Cortex of kidney (tissue), 1 donor: ENCODE results near the gene APOM.
A peak's percentile ranks its signal among the peaks of the same experiment; 100 is the strongest.

Experiments
- DNase-seq: peaks from one replicate; lab custom pipeline; 2025; lab: John Stamatoyannopoulos, UW

APOM gene

GRCh38 chr6:31658158-31658688 is 2.5 kb downstream of the APOM start:
- no peak for DNase-seq

- no peak for DNase-seq
These were observed 3.4 kb downstream of the APOM start for GRCh38 chr6:31658983-31659648.

GRCh38 chr6:31659649-31660380 is 4.1 kb downstream of the APOM start:
- DNase-seq: no peak

- no peak for DNase-seq
These were observed 4.9 kb downstream of the APOM start, which contains the start of gene C6orf47 for GRCh38 chr6:31660381-31661261. TSS of gene C6orf47 (minus strand) at chr6:31660778. CDS start at chr6:31659947, 831 bp downstream.

- DNase-seq: no peak
These were observed 5.8 kb downstream of the APOM start for GRCh38 chr6:31661262-31662123.

DNA sequence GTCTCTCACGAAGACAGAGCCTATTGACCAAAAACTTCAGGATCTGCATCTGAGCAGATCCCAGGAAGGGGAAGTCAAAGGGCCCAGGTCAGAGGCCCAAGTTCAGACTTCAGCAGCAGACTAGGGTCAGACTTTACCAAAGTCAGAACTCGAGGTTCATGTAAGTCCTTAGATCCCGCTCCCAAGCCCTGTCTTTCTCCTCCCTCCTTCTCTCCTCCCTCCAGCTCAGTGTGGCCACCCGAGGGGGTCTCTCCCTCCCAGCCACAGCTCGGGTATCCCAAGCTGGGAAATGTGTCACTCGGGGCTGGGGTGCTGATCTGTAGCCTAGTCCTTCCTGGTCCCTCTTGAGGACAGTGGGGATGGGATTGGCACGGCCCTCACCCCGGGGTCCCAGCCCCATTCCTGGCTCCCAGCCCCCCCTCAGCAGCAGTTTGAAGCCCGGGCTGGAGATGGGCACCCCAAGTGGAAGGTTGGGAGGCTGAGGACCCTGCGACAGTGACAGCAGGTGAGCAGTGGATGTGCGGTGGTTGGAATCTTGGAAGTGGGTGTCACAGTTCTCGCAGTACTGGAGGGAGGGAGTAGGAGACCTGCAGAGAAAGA is 6.5 kb downstream of the APOM start:
- DNase-seq: no peak

GRCh38 chr6:31663126-31663960 is 7.6 kb downstream of the APOM start:
- no peak for DNase-seq

- DNase-seq: no peak
These were observed 8.5 kb downstream of the APOM start for GRCh38 chr6:31663961-31664789.

- no peak for DNase-seq
These were observed 9.3 kb downstream of the APOM start, which contains the start of gene GPANK1 for GRCh38 chr6:31664790-31665500. TSS of gene GPANK1 (minus strand) at chr6:31664997. CDS start at chr6:31664478, 519 bp downstream.

DNA sequence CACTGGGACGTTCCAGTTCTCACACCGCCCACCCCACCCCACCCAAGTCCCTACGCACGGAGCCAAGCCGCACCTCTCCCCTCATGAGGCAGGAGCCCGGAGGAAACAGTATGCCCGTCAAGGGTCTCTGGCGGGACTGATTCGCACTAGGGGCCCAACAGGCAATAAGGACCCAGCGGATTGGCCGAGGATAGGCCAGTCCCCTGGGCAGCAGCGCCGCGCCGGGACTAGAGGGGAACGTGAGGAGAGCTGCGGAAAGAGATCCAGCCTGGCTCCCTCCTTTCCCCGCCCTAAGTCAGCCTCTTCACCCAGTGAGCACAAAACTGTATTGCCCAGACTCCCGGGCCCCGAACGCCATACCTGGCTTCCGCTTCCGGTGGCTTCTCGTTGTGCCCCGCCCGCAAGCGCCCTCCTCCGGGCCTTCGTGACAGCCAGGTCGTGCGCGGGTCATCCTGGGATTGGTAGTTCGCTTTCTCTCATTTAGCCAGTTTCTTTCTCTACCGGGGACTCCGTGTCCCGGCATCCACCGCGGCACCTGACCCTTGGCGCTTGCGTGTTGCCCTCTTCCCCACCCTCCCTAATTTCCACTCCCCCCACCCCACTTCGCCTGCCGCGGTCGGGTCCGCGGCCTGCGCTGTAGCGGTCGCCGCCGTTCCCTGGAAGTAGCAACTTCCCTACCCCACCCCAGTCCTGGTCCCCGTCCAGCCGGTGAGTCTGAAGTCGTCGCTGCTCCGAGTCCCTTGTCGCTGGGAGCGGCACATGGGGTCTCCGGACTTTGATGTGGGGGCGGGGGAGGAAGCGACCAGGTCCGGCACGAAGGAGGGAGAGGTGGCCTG is 10.0 kb downstream of the APOM start, which contains the start of gene CSNK2B:
Gene CSNK2B (plus strand): TSS at position 580 of the 836 bp plus-strand sequence. CDS start 752 bp downstream, outside the sequence.
- DNase-seq: peak; percentile 44

DNA sequence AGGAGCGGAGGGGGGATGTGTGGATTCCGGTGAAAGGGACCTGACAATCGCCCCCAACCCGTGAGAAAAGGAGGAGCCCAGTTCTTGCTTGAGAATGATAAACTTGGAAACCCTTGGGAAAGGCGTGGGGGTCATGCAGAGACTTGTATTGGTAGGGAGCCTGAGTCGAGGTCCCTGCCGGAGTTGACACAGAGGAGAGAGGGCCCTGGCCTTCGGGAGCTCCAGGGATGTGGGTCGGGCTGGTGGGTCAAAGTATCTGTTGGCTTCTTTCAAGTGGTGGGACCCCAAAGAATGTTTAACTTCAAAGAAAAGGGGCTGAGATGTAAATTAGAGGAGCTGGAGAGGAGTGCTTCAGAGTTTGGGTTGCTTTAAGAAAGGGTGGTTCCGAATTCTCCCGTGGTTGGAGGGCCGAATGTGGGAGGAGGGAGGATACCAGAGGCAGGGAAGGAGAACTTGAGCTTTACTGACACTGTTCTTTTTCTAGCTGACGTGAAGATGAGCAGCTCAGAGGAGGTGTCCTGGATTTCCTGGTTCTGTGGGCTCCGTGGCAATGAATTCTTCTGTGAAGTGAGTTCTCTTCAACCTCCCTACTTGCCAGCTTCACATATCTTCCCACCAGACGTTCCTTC is 10.8 kb downstream of the APOM start:
- DNase-seq: no peak

DNA sequence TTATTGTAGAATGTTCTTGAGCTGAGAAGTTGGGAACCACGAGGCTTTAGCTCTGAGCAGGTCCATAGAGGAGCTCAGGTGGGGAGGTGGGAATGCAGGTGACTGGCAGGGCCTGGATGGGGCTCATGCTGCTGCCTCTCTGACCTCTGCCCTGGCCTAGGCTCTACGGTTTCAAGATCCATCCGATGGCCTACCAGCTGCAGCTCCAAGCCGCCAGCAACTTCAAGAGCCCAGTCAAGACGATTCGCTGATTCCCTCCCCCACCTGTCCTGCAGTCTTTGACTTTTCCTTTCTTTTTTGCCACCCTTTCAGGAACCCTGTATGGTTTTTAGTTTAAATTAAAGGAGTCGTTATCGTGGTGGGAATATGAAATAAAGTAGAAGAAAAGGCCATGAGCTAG is 14.0 kb downstream of the APOM start, which contains the start of gene LY6G5B:
Gene LY6G5B (plus strand): TSS at position 301 of the 400 bp plus-strand sequence. CDS start 975 bp downstream, outside the sequence.
- DNase-seq: no peak

DNA sequence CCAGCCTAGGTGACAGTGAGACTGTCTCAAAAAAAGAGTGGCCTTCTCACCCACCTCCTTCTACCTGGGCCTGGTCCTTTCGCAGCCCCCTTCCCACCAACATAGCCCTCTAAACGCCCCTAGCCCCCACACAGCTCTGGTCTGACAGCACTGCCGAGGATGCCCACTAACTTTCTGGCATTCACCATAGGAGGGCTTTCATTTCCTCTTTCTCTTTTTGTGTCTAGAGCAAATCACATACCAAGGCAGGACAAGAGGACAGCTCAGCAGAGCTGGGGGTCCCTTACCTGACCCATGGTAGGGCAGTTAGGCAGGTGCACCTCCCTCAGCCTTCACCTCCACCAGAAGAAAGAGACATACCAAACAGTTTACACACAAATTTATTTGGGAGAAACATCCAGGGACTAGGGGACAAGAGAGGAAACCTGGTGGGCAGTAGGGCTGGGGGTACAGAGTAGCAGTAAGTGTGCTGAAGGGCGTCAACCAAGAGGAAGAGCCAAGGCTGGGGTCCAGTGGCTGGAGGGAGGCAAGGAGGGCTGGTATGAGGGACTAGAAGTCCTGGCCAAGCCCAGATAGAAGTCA is 20.7 kb downstream of the APOM start:
- no peak for DNase-seq

DNA sequence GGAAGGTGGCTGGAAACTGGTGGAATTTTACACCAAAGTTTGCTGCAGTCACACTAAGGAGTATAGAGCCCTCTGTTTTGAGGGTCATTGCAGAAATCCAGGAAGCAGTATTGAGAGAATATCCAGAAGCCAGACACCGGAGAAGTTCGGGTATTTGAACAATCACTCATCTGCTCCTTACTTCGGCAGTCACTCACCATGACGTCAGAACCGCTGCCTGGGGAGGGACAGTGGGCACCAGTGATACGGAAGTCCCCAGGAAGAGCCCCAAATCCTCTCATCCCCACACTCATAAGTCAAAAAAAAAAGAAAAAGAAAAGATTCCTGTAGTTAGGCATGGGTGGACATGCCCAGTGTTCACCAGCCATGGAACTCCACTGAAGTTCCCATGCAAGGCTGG is 21.2 kb downstream of the APOM start:
- DNase-seq: no peak

DNA sequence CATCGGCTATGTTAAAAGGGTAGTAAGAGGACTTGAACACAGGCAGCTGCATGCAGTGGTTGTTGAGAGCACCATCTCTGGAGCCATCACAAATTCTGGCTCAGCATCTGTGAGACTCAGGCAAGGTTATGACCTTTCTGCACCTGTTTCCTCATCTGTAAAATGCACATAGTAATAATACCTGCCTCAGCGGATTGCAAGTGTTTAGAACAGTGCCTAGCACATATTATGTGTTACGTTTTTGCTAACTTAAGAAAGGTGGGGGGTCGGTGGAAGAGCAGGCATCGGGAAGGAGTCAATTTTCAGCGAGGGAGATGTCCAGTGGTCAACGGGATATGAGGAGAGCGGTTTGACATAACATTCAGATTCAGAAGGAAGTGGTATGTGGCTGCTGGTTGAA is 22.3 kb downstream of the APOM start:
- DNase-seq: no peak
